HCT116 (cell line): ENCODE results near the gene WBP1L. TPM values are rescaled to one million over a fixed set of nuclear protein-coding genes. Genes with fewer than 3 reads are reported as not detected.

Experiments used
- ATAC-seq: fragments of 200-7000 bp; cut with Tn5 transposase; 2 replicates; pipeline ENCODE4 v1.9.1; 2020; ENCODE audit warnings: mild to moderate bottlenecking, moderate library complexity
- BruUV-seq: library from RNA; stranded (reverse); fragments of 400-500 nt; replicated peaks from 2 replicates; lab custom pipeline; 2021; lab: Mats Ljungman, UMichigan
- CTCF ChIA-PET: fragments of 300-600 bp; sonication (Branson Sonifier 250); formaldehyde crosslinking; loops from one replicate; lab custom pipeline; 2021; ENCODE audit warnings: antibody characterized with exemption; lab: Charles Lee
- POLR2A ChIA-PET: fragments of 300-600, 350-600 bp; sonication (Branson Sonifier 250); formaldehyde crosslinking; loops from one replicate; lab custom pipeline; 2021; ENCODE audit warnings: antibody characterized with exemption; lab: Charles Lee
- RAD21 ChIA-PET, 2 experiments: fragments of 300-600 bp; sonication (Branson Sonifier 250); formaldehyde crosslinking; loops; one replicate each; lab custom pipeline; 2023; ENCODE audit warnings: low total read pairs in 2 of 2; ENCODE audit not compliant: uncharacterized antibody in 2 of 2, unreplicated experiment in 2 of 2, low non-redundant PET in 1 of 2; lab: Charles Lee
- DNase-seq: peaks from one replicate; pipeline ENCODE4 v3.0.0-alpha.2; 2010; ENCODE audit warnings: low read depth, low spot score
- H2AFZ ChIP-seq: fragments of 200-600 bp; shearing (Covaris generic), sonication (generic); 2 replicates; pipeline ENCODE4 v1.6.1; 2017; ENCODE audit warnings: low read depth, mixed run types, mixed read lengths, antibody characterized with exemption, low read length; ENCODE audit not compliant: poor library complexity, severe bottlenecking
- H3K27ac ChIP-seq: 2 replicates; pipeline ENCODE4 v1.5.1; 2012; ENCODE audit warnings: low read depth, low read length
- H3K27me3 ChIP-seq: fragments of 200-600 bp; sonication (generic); 2 replicates; pipeline ENCODE4 v1.6.1; 2016; ENCODE audit warnings: mixed run types, low read length, mixed read lengths; ENCODE audit not compliant: insufficient read depth
- H3K36me3 ChIP-seq, 2 experiments: fragments of 200-500 bp in 1 of 2; fragments of 200-600 bp in 1 of 2; sonication (Bioruptor generic) in 1 of 2; sonication (generic) in 1 of 2; 2 replicates each; pipeline versions ENCODE4 v1.5.1 to v1.6.1; 2014 to 2016; ENCODE audit warnings: low read length in 2 of 2, inconsistent platforms in 1 of 2, mixed read lengths in 1 of 2, mixed run types in 1 of 2; ENCODE audit not compliant: insufficient read depth in 2 of 2, control insufficient read depth in 1 of 2
- H3K4me1 ChIP-seq, 2 experiments: fragments of 200-600 bp in 1 of 2; sonication (generic) in 1 of 2; 2 replicates each; pipeline versions ENCODE4 v1.5.1 to v1.6.1; 2012 to 2017; ENCODE audit warnings: low read length in 2 of 2, inconsistent platforms in 1 of 2, mild to moderate bottlenecking in 1 of 2, mixed read lengths in 1 of 2, mixed run types in 1 of 2, moderate library complexity in 1 of 2; ENCODE audit not compliant: insufficient read depth in 2 of 2, control insufficient read depth in 1 of 2
- H3K4me2 ChIP-seq: fragments of 200-600 bp; sonication (generic); 2 replicates; pipeline ENCODE4 v1.6.1; 2017; ENCODE audit warnings: mixed run types, low read length, mixed read lengths
- H3K4me3 ChIP-seq, 2 experiments: fragments of 200-600 bp in 1 of 2; sonication (generic) in 1 of 2; replicated peaks in 1 of 2; 2 replicates each; pipeline ENCODE4 v1.5.1; 2011 to 2016; ENCODE audit warnings: low read length in 2 of 2, control low read depth in 1 of 2, low read depth in 1 of 2, mild to moderate bottlenecking in 1 of 2, mixed read lengths in 1 of 2, mixed run types in 1 of 2
- H3K79me2 ChIP-seq: fragments of 200-600 bp; sonication (generic); 2 replicates; pipeline ENCODE4 v1.6.1; 2017; ENCODE audit warnings: mild to moderate bottlenecking, mixed run types, low read length, moderate library complexity, mixed read lengths; ENCODE audit not compliant: insufficient read depth
- H3K9ac ChIP-seq: fragments of 200-600 bp; sonication (generic); 2 replicates; pipeline ENCODE4 v1.6.1; 2016; ENCODE audit warnings: low read length, mixed read lengths
- H3K9me2 ChIP-seq: fragments of 200-600 bp; sonication (generic), shearing (Covaris generic); 2 replicates; pipeline ENCODE4 v1.6.1; 2017; ENCODE audit warnings: mixed run types, mild to moderate bottlenecking, moderate library complexity; ENCODE audit not compliant: insufficient read depth
- H3K9me3 ChIP-seq, 2 experiments: fragments of 200-500 bp in 1 of 2; fragments of 200-600 bp in 1 of 2; sonication (Bioruptor generic) in 1 of 2; sonication (generic) in 1 of 2; 2 replicates each; pipeline ENCODE4 v1.6.1; 2014 to 2017; ENCODE audit warnings: low read length in 2 of 2, mixed read lengths in 2 of 2, inconsistent platforms in 1 of 2, low read depth in 1 of 2, mild to moderate bottlenecking in 1 of 2, mixed run types in 1 of 2, moderate library complexity in 1 of 2; ENCODE audit not compliant: control insufficient read depth in 1 of 2, insufficient read depth in 1 of 2
- H4K20me1 ChIP-seq: fragments of 200-600 bp; sonication (generic), shearing (Covaris generic); 2 replicates; pipeline ENCODE4 v1.6.1; 2017; ENCODE audit warnings: mixed run types, mild to moderate bottlenecking, moderate library complexity; ENCODE audit not compliant: insufficient read depth
- CBX3 ChIP-seq: IDR thresholded peaks from 2 replicates; pipeline ENCODE4 v1.6.1; 2012; ENCODE audit warnings: low read depth
- CEBPB ChIP-seq: IDR thresholded peaks from 2 replicates; pipeline ENCODE4 v1.6.1; 2012; ENCODE audit warnings: low read depth
- ELF1 ChIP-seq: IDR thresholded peaks from 2 replicates; pipeline ENCODE4 v1.6.1; 2012; ENCODE audit warnings: low read depth, borderline replicate concordance
- EZH2 ChIP-seq: fragments of 200-600 bp; sonication (generic); IDR thresholded peaks from 2 replicates; pipeline ENCODE4 v1.6.1; 2017; ENCODE audit warnings: antibody characterized with exemption, mixed run types
- EZH2phosphoT487 ChIP-seq: fragments of 200-600 bp; IDR thresholded peaks from 2 replicates; pipeline ENCODE4 v1.6.1; 2018; ENCODE audit warnings: antibody characterized with exemption, borderline replicate concordance
- FOSL1 ChIP-seq: IDR thresholded peaks from 2 replicates; pipeline ENCODE4 v1.6.1; 2012; ENCODE audit warnings: low read depth
- JUND ChIP-seq: IDR thresholded peaks from 2 replicates; pipeline ENCODE4 v1.6.1; 2012
- POLR2A ChIP-seq: IDR thresholded peaks from 2 replicates; pipeline ENCODE4 v1.7.0; 2011; ENCODE audit warnings: borderline replicate concordance; ENCODE audit not compliant: insufficient read depth, insufficient read length; ENCODE audit errors: extremely low read depth
- POLR2AphosphoS5 ChIP-seq: IDR thresholded peaks from 2 replicates; pipeline ENCODE4 v1.6.1; 2011; ENCODE audit warnings: mild to moderate bottlenecking, low read depth, low read length, moderate library complexity
- RAD21 ChIP-seq: IDR thresholded peaks from 2 replicates; pipeline ENCODE4 v1.6.1; 2012; ENCODE audit warnings: low read depth, mild to moderate bottlenecking
- SIN3A ChIP-seq: IDR thresholded peaks from 2 replicates; pipeline ENCODE4 v1.6.1; 2012; ENCODE audit warnings: low read depth
- SRF ChIP-seq: IDR thresholded peaks from 2 replicates; pipeline ENCODE4 v1.6.1; 2012; ENCODE audit warnings: low read depth
- TCF7L2 ChIP-seq: IDR thresholded peaks from 2 replicates; pipeline ENCODE4 v1.7.0; 2011; ENCODE audit warnings: borderline replicate concordance, inconsistent platforms; ENCODE audit not compliant: insufficient read depth, insufficient read length; ENCODE audit errors: extremely low read depth
- YY1 ChIP-seq: IDR thresholded peaks from 2 replicates; pipeline ENCODE4 v1.6.1; 2011; ENCODE audit warnings: low read length, low read depth, moderate library complexity, mild to moderate bottlenecking; ENCODE audit not compliant: insufficient replicate concordance; ENCODE audit errors: extremely low read depth
- ZFX ChIP-seq: fragments of 450-650 bp; IDR thresholded peaks from 2 replicates; pipeline ENCODE4 v1.6.1; 2017
- ZNF274 ChIP-seq: fragments of 200-500 bp; sonication (Bioruptor generic); IDR thresholded peaks from 2 replicates; pipeline ENCODE4 v1.6.1; 2014; ENCODE audit warnings: mild to moderate bottlenecking, low read depth, low read length, inconsistent platforms
- intact Hi-C: fragments of 100-400 bp; cut with micrococcal nuclease; formaldehyde crosslinking; loops from 2 replicates; pipeline ENCODE4 v1.10.0; 2022
- total RNA-seq: library from RNA; stranded (reverse); gene quantifications from one replicate; pipeline ENCODE4 v1.2.1, GENCODE V29; 2021; ENCODE audit not compliant: unreplicated experiment
- TF ChIP-seq, protein P1 (sequence below): IDR thresholded peaks from 2 replicates; pipeline ENCODE4 v1.6.1; 2011; ENCODE audit warnings: mild to moderate bottlenecking, low read length, moderate library complexity; ENCODE audit not compliant: insufficient replicate concordance; ENCODE audit errors: extremely low read depth
- TF ChIP-seq, protein P2 (sequence below): IDR thresholded peaks from 2 replicates; pipeline ENCODE4 v1.6.1; 2012
- TF ChIP-seq, protein P3 (sequence below): IDR thresholded peaks from 2 replicates; pipeline ENCODE4 v1.6.1; 2012; ENCODE audit warnings: low read depth

The WBP1L gene
- total RNA-seq, 1 experiment from 2014 or later = 25.2 TPM

DNA sequence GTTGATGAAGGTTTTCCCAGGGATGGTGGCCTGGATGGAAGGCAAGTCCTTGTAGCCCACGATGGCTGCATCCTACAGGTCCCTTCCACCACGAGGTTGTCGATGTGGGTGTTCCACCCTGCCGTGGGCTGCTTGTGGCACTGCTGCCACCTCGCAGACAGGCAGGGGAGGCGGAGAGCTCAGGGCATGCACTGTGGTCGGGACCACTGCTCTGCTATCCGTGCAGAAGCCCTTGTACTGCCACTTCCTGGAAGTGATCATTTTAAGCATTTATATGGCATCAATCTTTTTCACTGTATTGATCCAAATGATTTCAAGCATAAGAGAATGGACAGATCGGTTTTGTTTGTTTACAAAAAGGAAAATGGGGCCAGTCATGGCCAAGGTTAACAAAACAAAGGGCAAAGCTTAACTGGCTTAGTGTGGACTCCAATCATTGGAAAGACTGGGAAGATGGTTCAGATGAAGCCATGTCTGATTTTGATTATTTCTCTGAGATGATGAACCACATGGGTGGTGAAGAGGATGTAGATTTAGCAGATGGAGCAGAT lies 101.7 kb downstream of the WBP1L start:
- no peaks in the 10 kb centered on the region for H3K36me3 ChIP-seq
- H3K9ac ChIP-seq = no peak overlapping the region
- H3K4me3 ChIP-seq = no peak overlapping the region
- ChIA-PET POLR2A (no interaction called here), RAD21 (no interaction called here), CTCF (no interaction called here)
- BruUV-seq = no TSS peak
- no peaks in the 10 kb centered on the region for H3K9me2 ChIP-seq
- peaks cover 0 to 5% of the 10 kb centered on the region in 2 experiments; a peak in 1 of 4 replicates for H3K9me3 ChIP-seq
- no peak overlapping the region for H3K4me2 ChIP-seq
- no peak for TF ChIP-seq JUND
- TF ChIP-seq TCF7L2 = no peak
- TF ChIP-seq, protein P1, sequence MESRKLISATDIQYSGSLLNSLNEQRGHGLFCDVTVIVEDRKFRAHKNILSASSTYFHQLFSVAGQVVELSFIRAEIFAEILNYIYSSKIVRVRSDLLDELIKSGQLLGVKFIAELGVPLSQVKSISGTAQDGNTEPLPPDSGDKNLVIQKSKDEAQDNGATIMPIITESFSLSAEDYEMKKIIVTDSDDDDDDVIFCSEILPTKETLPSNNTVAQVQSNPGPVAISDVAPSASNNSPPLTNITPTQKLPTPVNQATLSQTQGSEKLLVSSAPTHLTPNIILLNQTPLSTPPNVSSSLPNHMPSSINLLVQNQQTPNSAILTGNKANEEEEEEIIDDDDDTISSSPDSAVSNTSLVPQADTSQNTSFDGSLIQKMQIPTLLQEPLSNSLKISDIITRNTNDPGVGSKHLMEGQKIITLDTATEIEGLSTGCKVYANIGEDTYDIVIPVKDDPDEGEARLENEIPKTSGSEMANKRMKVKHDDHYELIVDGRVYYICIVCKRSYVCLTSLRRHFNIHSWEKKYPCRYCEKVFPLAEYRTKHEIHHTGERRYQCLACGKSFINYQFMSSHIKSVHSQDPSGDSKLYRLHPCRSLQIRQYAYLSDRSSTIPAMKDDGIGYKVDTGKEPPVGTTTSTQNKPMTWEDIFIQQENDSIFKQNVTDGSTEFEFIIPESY = no peak
- no peak for TF ChIP-seq EZH2
- no peak for TF ChIP-seq YY1
- no peak for TF ChIP-seq SIN3A
- no peak for TF ChIP-seq ZNF274
- TF ChIP-seq SRF = no peak
- TF ChIP-seq POLR2AphosphoS5 = no peak
- TF ChIP-seq, protein P2, sequence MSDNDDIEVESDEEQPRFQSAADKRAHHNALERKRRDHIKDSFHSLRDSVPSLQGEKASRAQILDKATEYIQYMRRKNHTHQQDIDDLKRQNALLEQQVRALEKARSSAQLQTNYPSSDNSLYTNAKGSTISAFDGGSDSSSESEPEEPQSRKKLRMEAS = no peak
- no peak for TF ChIP-seq CBX3
- TF ChIP-seq RAD21 = no peak
- no peak for TF ChIP-seq EZH2phosphoT487
- no peak for TF ChIP-seq ELF1
- TF ChIP-seq, protein P3, sequence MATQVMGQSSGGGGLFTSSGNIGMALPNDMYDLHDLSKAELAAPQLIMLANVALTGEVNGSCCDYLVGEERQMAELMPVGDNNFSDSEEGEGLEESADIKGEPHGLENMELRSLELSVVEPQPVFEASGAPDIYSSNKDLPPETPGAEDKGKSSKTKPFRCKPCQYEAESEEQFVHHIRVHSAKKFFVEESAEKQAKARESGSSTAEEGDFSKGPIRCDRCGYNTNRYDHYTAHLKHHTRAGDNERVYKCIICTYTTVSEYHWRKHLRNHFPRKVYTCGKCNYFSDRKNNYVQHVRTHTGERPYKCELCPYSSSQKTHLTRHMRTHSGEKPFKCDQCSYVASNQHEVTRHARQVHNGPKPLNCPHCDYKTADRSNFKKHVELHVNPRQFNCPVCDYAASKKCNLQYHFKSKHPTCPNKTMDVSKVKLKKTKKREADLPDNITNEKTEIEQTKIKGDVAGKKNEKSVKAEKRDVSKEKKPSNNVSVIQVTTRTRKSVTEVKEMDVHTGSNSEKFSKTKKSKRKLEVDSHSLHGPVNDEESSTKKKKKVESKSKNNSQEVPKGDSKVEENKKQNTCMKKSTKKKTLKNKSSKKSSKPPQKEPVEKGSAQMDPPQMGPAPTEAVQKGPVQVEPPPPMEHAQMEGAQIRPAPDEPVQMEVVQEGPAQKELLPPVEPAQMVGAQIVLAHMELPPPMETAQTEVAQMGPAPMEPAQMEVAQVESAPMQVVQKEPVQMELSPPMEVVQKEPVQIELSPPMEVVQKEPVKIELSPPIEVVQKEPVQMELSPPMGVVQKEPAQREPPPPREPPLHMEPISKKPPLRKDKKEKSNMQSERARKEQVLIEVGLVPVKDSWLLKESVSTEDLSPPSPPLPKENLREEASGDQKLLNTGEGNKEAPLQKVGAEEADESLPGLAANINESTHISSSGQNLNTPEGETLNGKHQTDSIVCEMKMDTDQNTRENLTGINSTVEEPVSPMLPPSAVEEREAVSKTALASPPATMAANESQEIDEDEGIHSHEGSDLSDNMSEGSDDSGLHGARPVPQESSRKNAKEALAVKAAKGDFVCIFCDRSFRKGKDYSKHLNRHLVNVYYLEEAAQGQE = no peak
- no peak for TF ChIP-seq CEBPB
- no peak for TF ChIP-seq ZFX
- no peak for TF ChIP-seq POLR2A
- TF ChIP-seq FOSL1 = no peak
- intact Hi-C loops = no loop called here
- no peak overlapping the region for H3K27ac ChIP-seq
- no peaks in the 10 kb centered on the region for H4K20me1 ChIP-seq
- H3K79me2 ChIP-seq = no peaks in the 10 kb centered on the region
- no peaks in the 10 kb centered on the region for H3K4me1 ChIP-seq
- DNase-seq (no peak), ATAC-seq (no peak)
- H3K27me3 ChIP-seq = 0 out of 2 replicates have a peak, but pooled peaks cover 4% of the 10 kb centered on the region
- H2AFZ ChIP-seq = no peak overlapping the region
